Sigmoid colon (tissue), 7 donors: ENCODE results near the gene MPPE1. TPM values are rescaled to one million over a fixed set of nuclear protein-coding genes. Genes with fewer than 3 reads are reported as not detected.

ENCODE experiments used
- DNase-seq: peaks from one replicate; pipeline ENCODE4 v3.0.0-alpha.2; 2019
- H3K27ac ChIP-seq, 4 donors: fragments of 200-600 bp; sonication (generic); one replicate each; pipeline ENCODE4 v1.5.1; 2016 to 2019; ENCODE audit warnings: mild to moderate bottlenecking in 1 of 4
- H3K27me3 ChIP-seq, 3 donors: fragments of 200-600 bp; sonication (generic); one replicate each; pipeline ENCODE4 v1.5.1; 2019; ENCODE audit warnings: mild to moderate bottlenecking in 1 of 3
- H3K36me3 ChIP-seq, 4 donors: fragments of 200-600 bp; sonication (generic); one replicate each; pipeline ENCODE4 v1.5.1; 2016 to 2019
- H3K4me1 ChIP-seq, 4 donors: fragments of 200-600 bp; sonication (generic); one replicate each; pipeline ENCODE4 v1.5.1; 2017 to 2019
- H3K4me3 ChIP-seq, 4 donors: fragments of 200-600 bp; sonication (generic); one replicate each; pipeline ENCODE4 v1.5.1; 2017 to 2019; ENCODE audit warnings: mild to moderate bottlenecking in 2 of 4, moderate library complexity in 1 of 4
- H3K9me3 ChIP-seq, 4 donors: fragments of 200-600 bp in 3 of 4; sonication (generic) in 3 of 4; one replicate each; pipeline versions ENCODE4 v1.5.1 to v1.6.1; 2013 to 2019
- CTCF ChIP-seq, 4 experiments: fragments of 450-650 bp in 3 of 4; fragments of 200-600 bp in 1 of 4; IDR thresholded peaks; one replicate each; pipeline ENCODE4 v1.5.1; 2016 to 2019; ENCODE audit warnings: antibody characterized with exemption in 4 of 4, mild to moderate bottlenecking in 3 of 4, moderate library complexity in 2 of 4
- EP300 ChIP-seq, 4 donors: sonication (generic); formaldehyde crosslinking; IDR thresholded peaks; one replicate each; pipeline ENCODE4 v1.6.1; 2017; ENCODE audit warnings: antibody characterized with exemption in 4 of 4
- POLR2A ChIP-seq, 2 donors: fragments of 450-650 bp; IDR thresholded peaks; one replicate each; pipeline ENCODE4 v1.6.1; 2016; ENCODE audit warnings: antibody characterized with exemption in 2 of 2, mild to moderate bottlenecking in 2 of 2, moderate library complexity in 2 of 2
- POLR2AphosphoS5 ChIP-seq, 4 donors: sonication (generic); formaldehyde crosslinking; IDR thresholded peaks; one replicate each; pipeline ENCODE4 v1.6.1; 2017; ENCODE audit warnings: antibody characterized with exemption in 4 of 4
- WGBS, 2 donors: extraction: QIAGEN DNeasy Blood & Tissue Kit; methylation state at CpG; one replicate each; pipeline ENCODE4 v1.1.7; 2013; 5-methylcytosine and 5-hydroxymethylcytosine counted together
- intact Hi-C: fragments of 100-400 bp; cut with DNase I; formaldehyde crosslinking; loops from one replicate; pipeline ENCODE4 v1.15.1; 2023
- polyA plus RNA-seq, 3 donors: library from polyadenylated mRNA; stranded (reverse); fragments of 200-250 nt; gene quantifications; one replicate each; pipeline ENCODE4 v1.2.3, GENCODE V29; 2013
- total RNA-seq, 4 donors: library from RNA; depleted of rRNA; stranded (reverse); fragments of >200 nt; gene quantifications; one replicate each; pipeline ENCODE4 v1.1.0, GENCODE V29; 2016
- donor health status: healthy with polysubstance abuse.
- donor health status: Bipolar disorder and iron deficiency.
- donor health status: healthy.

MPPE1 gene
- total and polyA plus RNA-seq, 7 donors, result 16.4 to 34.6 (median 23.5) TPM

- intact Hi-C loops, result no loop called here
- H3K27me3 ChIP-seq, result no peaks in the 10 kb centered on the region
- WGBS, 2 donors, result 93 to 95% methylated on average over 9 of the region's 9 CpGs
- DNase-seq, result no peak
- peaks cover 10 to 90% (median 29%) of the 10 kb centered on the region in 4 donors for H3K36me3 ChIP-seq
- no peak for TF ChIP-seq POLR2AphosphoS5 (IDR thresholded peaks at IDR 0.05)
- no peak for TF ChIP-seq CTCF (IDR thresholded peaks at IDR 0.05)
- no peak for TF ChIP-seq EP300 (IDR thresholded peaks at IDR 0.05)
- H3K4me1 ChIP-seq, result no peaks in the 10 kb centered on the region
- no peak overlapping the region for H3K27ac ChIP-seq
- H3K9me3 ChIP-seq, result no peaks in the 10 kb centered on the region
- H3K4me3 ChIP-seq, result no peak overlapping the region
Observed at GRCh38 chr18:11891737-11892136, 16.4 kb downstream of the MPPE1 start.

GRCh38 chr18:11889284-11889683, 18.8 kb downstream of the MPPE1 start:
- Histone ChIP-seq H3K36me3 (peaks cover 6 to 91% (median 35%) of the 10 kb centered on the region in 4 donors), H3K4me3 (no peak overlapping the region), H3K27me3 (no peaks in the 10 kb centered on the region), H3K27ac (no peak overlapping the region), H3K4me1 (no peaks in the 10 kb centered on the region), H3K9me3 (no peaks in the 10 kb centered on the region)
- WGBS, 2 donors, result 97% methylated on average over 5 of the region's 5 CpGs
- no peak for DNase-seq
- TF ChIP-seq EP300 (IDR thresholded peaks at IDR 0.05) (no peak), POLR2A (IDR thresholded peaks at IDR 0.05) (no peak), POLR2AphosphoS5 (IDR thresholded peaks at IDR 0.05) (no peak), CTCF (IDR thresholded peaks at IDR 0.05) (no peak)
- intact Hi-C loops, result no loop called here

- no peaks in the 10 kb centered on the region for H3K27me3 ChIP-seq
- intact Hi-C loops, result no loop called here
- H3K36me3 ChIP-seq, result peaks cover 6 to 97% (median 40%) of the 10 kb centered on the region in 4 donors
- no peak for DNase-seq
- TF ChIP-seq POLR2A (IDR thresholded peaks at IDR 0.05), result no peak
- TF ChIP-seq EP300 (IDR thresholded peaks at IDR 0.05), result no peak
- no peaks in the 10 kb centered on the region for H3K4me1 ChIP-seq
- H3K9me3 ChIP-seq, result no peaks in the 10 kb centered on the region
- no peak overlapping the region for H3K27ac ChIP-seq
- 89 to 94% methylated on average over 2 of the region's 2 CpGs for WGBS, 2 donors
- H3K4me3 ChIP-seq, result no peak overlapping the region
Observed at GRCh38 chr18:11888726-11889125, 19.4 kb downstream of the MPPE1 start.

DNA sequence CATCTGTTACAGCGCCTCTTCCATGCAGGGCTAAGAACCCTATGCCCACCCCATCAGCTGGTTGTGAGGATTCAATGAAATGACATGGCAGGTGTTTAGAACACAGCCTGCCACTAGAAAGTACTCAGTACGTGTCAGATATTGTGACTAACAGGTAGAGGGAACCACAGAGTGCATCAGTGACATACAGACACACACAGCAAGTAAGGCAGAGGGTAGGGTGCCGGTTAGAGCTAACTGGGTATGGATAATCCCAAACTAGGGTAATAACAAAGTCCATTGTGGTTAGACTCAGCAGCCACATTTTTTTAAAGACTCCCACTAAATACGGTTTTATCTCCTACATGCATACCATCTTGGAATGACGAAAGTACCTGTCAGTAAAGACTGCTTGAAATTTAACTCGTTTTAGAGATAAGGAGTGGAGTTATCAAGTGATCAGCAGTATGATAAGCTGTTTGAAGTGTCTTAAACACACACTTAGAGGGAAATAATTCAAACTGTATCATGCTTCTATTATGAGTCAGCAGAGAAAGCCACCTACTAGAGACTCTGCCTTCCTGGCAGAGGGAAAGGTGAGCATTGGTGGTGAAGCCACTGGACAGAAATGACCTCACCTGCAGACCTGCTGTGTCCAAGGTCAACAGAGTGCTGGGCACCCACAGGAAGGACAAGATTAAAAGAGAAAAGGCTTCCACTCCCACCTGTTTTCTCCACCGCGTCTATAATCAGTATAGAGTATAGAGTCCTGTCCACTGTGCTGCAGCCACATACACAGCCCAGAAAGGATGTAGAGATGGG, 20.6 kb downstream of the MPPE1 start:
- intact Hi-C loops, result no loop called here
- H3K36me3 ChIP-seq, result peaks cover 6 to 93% (median 36%) of the 10 kb centered on the region in 4 donors
- no peak for DNase-seq
- H3K27me3 ChIP-seq, result no peaks in the 10 kb centered on the region
- TF ChIP-seq POLR2A (IDR thresholded peaks at IDR 0.05) (no peak), CTCF (IDR thresholded peaks at IDR 0.05) (no peak), EP300 (IDR thresholded peaks at IDR 0.05) (no peak), POLR2AphosphoS5 (IDR thresholded peaks at IDR 0.05) (no peak)
- WGBS, 2 donors, result 28 to 69% methylated on average over 8 of the region's 8 CpGs
- no peak overlapping the region for H3K4me3 ChIP-seq
- H3K27ac ChIP-seq, result no peak overlapping the region
- no peaks in the 10 kb centered on the region for H3K9me3 ChIP-seq
- no peaks in the 10 kb centered on the region for H3K4me1 ChIP-seq

GRCh38 chr18:11886577-11887110, 21.5 kb downstream of the MPPE1 start:
- 93 to 95% methylated on average over 19 of the region's 19 CpGs for WGBS, 2 donors
- no peaks in the 10 kb centered on the region for H3K27me3 ChIP-seq
- H3K36me3 ChIP-seq, result peaks cover 6 to 90% (median 35%) of the 10 kb centered on the region in 4 donors
- no peaks in the 10 kb centered on the region for H3K4me1 ChIP-seq
- intact Hi-C loops, result no loop called here
- no peak overlapping the region for H3K4me3 ChIP-seq
- H3K9me3 ChIP-seq, result no peaks in the 10 kb centered on the region
- DNase-seq, result no peak
- no peak overlapping the region for H3K27ac ChIP-seq
- TF ChIP-seq EP300 (IDR thresholded peaks at IDR 0.05) (no peak), CTCF (IDR thresholded peaks at IDR 0.05) (no peak), POLR2A (IDR thresholded peaks at IDR 0.05) (no peak), POLR2AphosphoS5 (IDR thresholded peaks at IDR 0.05) (no peak)
